ENCODE data around the gene MGP. TPM values are rescaled to one million over a fixed set of nuclear protein-coding genes. Genes with fewer than 3 reads are reported as not detected.
A peak's percentile ranks its signal among the peaks of the same experiment; 100 is the strongest.

Gene MGP
- total RNA-seq, 1 experiment from 2014 or later: 0.96 TPM

DNA sequence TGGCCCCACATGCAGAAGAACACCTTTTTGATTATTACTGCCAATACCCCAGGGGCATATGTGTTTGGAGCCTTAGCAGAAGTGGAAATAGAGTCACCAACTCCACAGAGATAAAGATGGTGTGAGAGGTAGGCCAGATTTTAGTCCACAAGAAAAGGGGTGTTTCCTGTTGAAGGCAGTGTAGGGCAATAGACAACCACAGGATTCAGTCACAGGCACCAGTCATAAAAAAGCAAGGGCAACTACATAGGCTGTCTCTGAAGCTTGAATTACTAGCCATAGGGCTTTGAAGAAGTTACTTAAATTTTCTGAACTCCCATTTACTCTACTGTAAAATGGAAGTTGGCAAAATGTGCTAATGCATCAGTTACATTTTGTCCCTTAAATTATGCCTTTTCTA, 33.8 kb upstream of the MGP start (continued):
- TF ChIP-seq ZBTB43 (CRISPR knock-in tag; IDR thresholded peaks at IDR 0.05) (no peak), ZNF423 (CRISPR knock-in tag; IDR thresholded peaks at IDR 0.05) (no peak), E2F5 (CRISPR knock-in tag; IDR thresholded peaks at IDR 0.05) (no peak), EMX1 (CRISPR knock-in tag; IDR thresholded peaks at IDR 0.05) (no peak), RORB (CRISPR knock-in tag; IDR thresholded peaks at IDR 0.05) (no peak), AFF4 (CRISPR knock-in tag; IDR thresholded peaks at IDR 0.05; ENCODE audit: borderline replicate concordance) (no peak)

DNA sequence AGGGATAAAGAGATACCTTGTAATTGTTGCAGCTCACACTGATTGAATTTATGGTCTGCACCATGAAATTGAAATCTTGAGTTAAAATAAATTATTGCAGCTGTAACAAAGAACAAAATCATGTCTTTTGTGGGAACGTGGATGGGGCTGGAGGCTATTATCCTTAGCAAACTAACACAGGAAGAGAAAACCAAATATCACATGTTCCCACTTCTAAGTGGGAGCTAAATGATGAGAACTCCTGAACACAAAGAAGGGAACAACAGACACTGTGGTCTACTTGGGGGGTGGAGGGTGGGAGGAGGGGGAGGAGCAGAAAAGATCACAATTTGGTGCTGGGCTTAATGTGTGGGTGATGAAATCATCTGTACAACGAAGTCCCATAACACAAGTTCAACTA, 30.1 kb upstream of the MGP start:
- POLR2A ChIA-PET: no interaction called here
- Mint-ChIP-seq H3K9me3 (peaks cover 4% of the 10 kb centered on the region; the same call in 1 of the 2 replicates), H3K4me1 (no peaks in the 10 kb centered on the region), H3K36me3 (no peaks in the 10 kb centered on the region), H3K4me3 (no peak overlapping the region), H3K27me3 (ENCODE audit: low read depth) (no peaks in the 10 kb centered on the region), H3K27ac (no peak overlapping the region)
- CTCF ChIA-PET: interaction anchor here (0.6 kb wide), 1 partner anchor 60 kb away, joined by 4 read pairs; no protein-coding TSS in a partner anchor
- no peak for ATAC-seq
- TF ChIP-seq, protein P1, sequence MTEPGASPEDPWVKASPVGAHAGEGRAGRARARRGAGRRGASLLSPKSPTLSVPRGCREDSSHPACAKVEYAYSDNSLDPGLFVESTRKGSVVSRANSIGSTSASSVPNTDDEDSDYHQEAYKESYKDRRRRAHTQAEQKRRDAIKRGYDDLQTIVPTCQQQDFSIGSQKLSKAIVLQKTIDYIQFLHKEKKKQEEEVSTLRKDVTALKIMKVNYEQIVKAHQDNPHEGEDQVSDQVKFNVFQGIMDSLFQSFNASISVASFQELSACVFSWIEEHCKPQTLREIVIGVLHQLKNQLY (CRISPR knock-in tag; IDR thresholded peaks at IDR 0.05): no peak
- no peak for TF ChIP-seq EMX1 (CRISPR knock-in tag; IDR thresholded peaks at IDR 0.05)
- DNase-seq (ENCODE audit: low spot score): no peak

GRCh38 chr12:14913381-14913781, 27.7 kb upstream of the MGP start:
- ATAC-seq: peak; percentile 30; the same call in 1 of the 2 replicates
- POLR2A ChIA-PET: interaction anchor here (0.7 kb wide), 1 partner anchor 69 kb away, joined by 3 read pairs; no protein-coding TSS in a partner anchor
- H3K9me3 Mint-ChIP-seq: peaks cover 4% of the 10 kb centered on the region; the same call in 1 of the 2 replicates
- TF ChIP-seq SMAD4 (CRISPR knock-in tag; IDR thresholded peaks at IDR 0.05) (no peak), ZBTB43 (CRISPR knock-in tag; IDR thresholded peaks at IDR 0.05) (no peak)
- H3K4me1 Mint-ChIP-seq: no peaks in the 10 kb centered on the region
- CTCF ChIA-PET: interaction anchor here (1.1 to 1.9 kb wide), 2 partner anchors 12 to 23 kb away, joined by 4 to 10 read pairs; no protein-coding TSS in a partner anchor
- no peak overlapping the region for H3K4me3 Mint-ChIP-seq
- H3K27me3 Mint-ChIP-seq (ENCODE audit: low read depth): no peaks in the 10 kb centered on the region
- H3K36me3 Mint-ChIP-seq: no peaks in the 10 kb centered on the region
- no peak overlapping the region for H3K27ac Mint-ChIP-seq
- no peak for DNase-seq (ENCODE audit: low spot score)

DNA sequence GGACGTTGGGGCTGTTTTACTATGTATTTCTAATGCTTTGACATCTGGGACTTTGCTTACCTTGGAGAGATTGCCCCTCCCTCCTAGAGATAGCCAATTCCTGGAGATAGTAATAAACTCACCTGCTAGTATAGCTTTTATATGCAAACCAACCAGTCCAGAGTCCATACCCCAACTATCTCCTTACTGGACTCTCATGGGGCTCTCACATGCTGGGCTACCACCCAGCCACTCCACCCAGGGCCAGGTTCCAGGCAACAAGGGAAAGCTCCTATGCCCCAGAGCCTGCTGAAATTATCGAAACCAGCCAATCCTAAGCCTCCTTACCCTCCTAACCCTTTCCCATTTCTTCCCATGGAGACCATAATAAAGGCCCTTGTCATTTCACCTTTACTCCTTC, 25.5 kb upstream of the MGP start:
- ChIA-PET CTCF (no interaction called here), POLR2A (no interaction called here)
- no peak overlapping the region for H3K27ac Mint-ChIP-seq
- no peak for DNase-seq (ENCODE audit: low spot score)
- no peak for ATAC-seq
- no peaks in the 10 kb centered on the region for H3K9me3 Mint-ChIP-seq
- no peak overlapping the region for H3K4me3 Mint-ChIP-seq
- H3K4me1 Mint-ChIP-seq: no peaks in the 10 kb centered on the region
- no peaks in the 10 kb centered on the region for H3K36me3 Mint-ChIP-seq
- no peaks in the 10 kb centered on the region for H3K27me3 Mint-ChIP-seq (ENCODE audit: low read depth)
- TF ChIP-seq NFE2L1 (CRISPR knock-in tag; IDR thresholded peaks at IDR 0.05) (no peak), GRHL2 (CRISPR knock-in tag; IDR thresholded peaks at IDR 0.05; ENCODE audit: insufficient replicate concordance, severe bottlenecking) (no peak), SOX15 (CRISPR knock-in tag; IDR thresholded peaks at IDR 0.05) (no peak), AFF4 (CRISPR knock-in tag; IDR thresholded peaks at IDR 0.05; ENCODE audit: borderline replicate concordance) (no peak), ZNF416 (CRISPR knock-in tag; IDR thresholded peaks at IDR 0.05) (no peak), JAZF1 (CRISPR knock-in tag; IDR thresholded peaks at IDR 0.05) (no peak), ZNF138 (CRISPR knock-in tag; conservative IDR thresholded peaks at IDR 0.05) (no peak)
- TF ChIP-seq, protein P2, sequence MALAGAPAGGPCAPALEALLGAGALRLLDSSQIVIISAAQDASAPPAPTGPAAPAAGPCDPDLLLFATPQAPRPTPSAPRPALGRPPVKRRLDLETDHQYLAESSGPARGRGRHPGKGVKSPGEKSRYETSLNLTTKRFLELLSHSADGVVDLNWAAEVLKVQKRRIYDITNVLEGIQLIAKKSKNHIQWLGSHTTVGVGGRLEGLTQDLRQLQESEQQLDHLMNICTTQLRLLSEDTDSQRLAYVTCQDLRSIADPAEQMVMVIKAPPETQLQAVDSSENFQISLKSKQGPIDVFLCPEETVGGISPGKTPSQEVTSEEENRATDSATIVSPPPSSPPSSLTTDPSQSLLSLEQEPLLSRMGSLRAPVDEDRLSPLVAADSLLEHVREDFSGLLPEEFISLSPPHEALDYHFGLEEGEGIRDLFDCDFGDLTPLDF (CRISPR knock-in tag; IDR thresholded peaks at IDR 0.05): no peak
- TF ChIP-seq, protein P3, sequence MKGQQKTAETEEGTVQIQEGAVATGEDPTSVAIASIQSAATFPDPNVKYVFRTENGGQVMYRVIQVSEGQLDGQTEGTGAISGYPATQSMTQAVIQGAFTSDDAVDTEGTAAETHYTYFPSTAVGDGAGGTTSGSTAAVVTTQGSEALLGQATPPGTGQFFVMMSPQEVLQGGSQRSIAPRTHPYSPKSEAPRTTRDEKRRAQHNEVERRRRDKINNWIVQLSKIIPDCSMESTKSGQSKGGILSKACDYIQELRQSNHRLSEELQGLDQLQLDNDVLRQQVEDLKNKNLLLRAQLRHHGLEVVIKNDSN (CRISPR knock-in tag; IDR thresholded peaks at IDR 0.05): no peak

All from WTC11 (cell line).